ENCODE results near the gene SEMA3G.

Gene SEMA3G

GRCh38 chr3:52444860-52445793, at the start of gene SEMA3G:
Gene SEMA3G, minus strand, starts transcription at chr3:52445103. Its CDS starts 76 bp downstream, at chr3:52445027.
- DNase-seq (ENCODE audit: low spot score): peak; percentile 80

GRCh38 chr3:52494445-52494844, 49.5 kb upstream of the SEMA3G start:
- no peak for DNase-seq (ENCODE audit: low spot score)

GRCh38 chr3:52493232-52494017, 48.5 kb upstream of the SEMA3G start:
- no peak for DNase-seq (ENCODE audit: low spot score)

GRCh38 chr3:52492059-52492458, 47.2 kb upstream of the SEMA3G start:
- no peak for DNase-seq (ENCODE audit: low spot score)

GRCh38 chr3:52490939-52491526, 46.1 kb upstream of the SEMA3G start:
- DNase-seq (ENCODE audit: low spot score): no peak

- no peak for DNase-seq (ENCODE audit: low spot score)
Observed at GRCh38 chr3:52490035-52490938, 45.4 kb upstream of the SEMA3G start.

GRCh38 chr3:52489453-52489852, 44.5 kb upstream of the SEMA3G start:
- DNase-seq (ENCODE audit: low spot score): no peak

GRCh38 chr3:52488746-52489145, 43.8 kb upstream of the SEMA3G start:
- DNase-seq (ENCODE audit: low spot score): no peak

- no peak for DNase-seq (ENCODE audit: low spot score)
Observed at GRCh38 chr3:52487788-52488691, 43.1 kb upstream of the SEMA3G start.

GRCh38 chr3:52487050-52487787, 42.3 kb upstream of the SEMA3G start:
- no peak for DNase-seq (ENCODE audit: low spot score)

- DNase-seq (ENCODE audit: low spot score): no peak
Observed at GRCh38 chr3:52484680-52485461, 40.0 kb upstream of the SEMA3G start.

- DNase-seq (ENCODE audit: low spot score): no peak
Observed at GRCh38 chr3:52483577-52484381, 38.9 kb upstream of the SEMA3G start.

GRCh38 chr3:52483081-52483480, 38.2 kb upstream of the SEMA3G start:
- DNase-seq (ENCODE audit: low spot score): no peak

- no peak for DNase-seq (ENCODE audit: low spot score)
Observed at GRCh38 chr3:52481819-52482521, 37.1 kb upstream of the SEMA3G start.

- DNase-seq (ENCODE audit: low spot score): peak; percentile 84
Observed at GRCh38 chr3:52480768-52481715, 36.1 kb upstream of the SEMA3G start.

- no peak for DNase-seq (ENCODE audit: low spot score)
Observed at GRCh38 chr3:52479877-52480575, 35.1 kb upstream of the SEMA3G start.

Data from D341Med (cell line).